Measurements from ENCODE around the gene ANXA1.
"Not testable (repeated sequence)": the region's sequence is repeated elsewhere in the genome, so short reads cannot be mapped to it uniquely, and the experiment has no call there.

The ANXA1 gene

DNA sequence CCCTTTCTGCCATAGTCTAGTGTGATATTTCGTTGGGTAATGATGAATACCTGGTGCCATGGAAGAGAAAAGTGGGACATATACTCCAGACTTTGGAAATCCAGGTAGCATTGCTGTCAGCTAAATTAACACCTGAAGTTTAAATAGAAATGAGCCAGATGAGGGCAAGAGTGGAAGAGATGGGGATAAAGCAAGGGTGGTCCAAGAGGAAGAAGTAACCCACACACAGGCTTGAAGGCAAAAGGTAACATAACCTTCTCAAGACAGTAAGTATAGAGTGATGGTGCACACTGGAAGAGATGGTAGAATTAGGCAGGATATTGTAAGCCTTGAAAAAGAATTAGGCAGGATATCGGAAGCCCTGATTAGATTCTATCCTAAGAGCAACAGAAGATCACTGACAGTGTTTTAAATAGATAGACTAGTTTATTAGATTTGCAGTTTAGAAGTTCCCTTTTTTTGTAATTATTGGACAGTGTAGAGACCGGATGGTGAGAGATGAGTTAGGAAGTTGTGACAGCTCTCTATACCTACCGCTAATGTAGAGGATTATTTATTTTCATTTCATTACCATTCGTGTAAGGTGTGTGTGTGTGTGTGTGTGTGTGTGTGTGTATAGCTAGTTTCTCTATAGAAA is 16.8 kb downstream of the ANXA1 start:
- DNase-seq (ENCODE audit: low spot score): no peak

GRCh38 chr9:73170185-73170957 is 18.7 kb downstream of the ANXA1 start:
- DNase-seq (ENCODE audit: low spot score): no peak

- no peak for DNase-seq (ENCODE audit: low spot score)
These were observed 21.2 kb downstream of the ANXA1 start for GRCh38 chr9:73172901-73173215.

GRCh38 chr9:73173557-73174329 is 22.1 kb downstream of the ANXA1 start:
- no peak for DNase-seq (ENCODE audit: low spot score)

- DNase-seq (ENCODE audit: low spot score): no peak
These were observed 22.8 kb downstream of the ANXA1 start for GRCh38 chr9:73174330-73174980.

GRCh38 chr9:73176450-73176875 is 24.8 kb downstream of the ANXA1 start:
- no peak for DNase-seq (ENCODE audit: low spot score)

- no peak for DNase-seq (ENCODE audit: low spot score)
These were observed 26.4 kb downstream of the ANXA1 start for GRCh38 chr9:73178044-73178443.

DNA sequence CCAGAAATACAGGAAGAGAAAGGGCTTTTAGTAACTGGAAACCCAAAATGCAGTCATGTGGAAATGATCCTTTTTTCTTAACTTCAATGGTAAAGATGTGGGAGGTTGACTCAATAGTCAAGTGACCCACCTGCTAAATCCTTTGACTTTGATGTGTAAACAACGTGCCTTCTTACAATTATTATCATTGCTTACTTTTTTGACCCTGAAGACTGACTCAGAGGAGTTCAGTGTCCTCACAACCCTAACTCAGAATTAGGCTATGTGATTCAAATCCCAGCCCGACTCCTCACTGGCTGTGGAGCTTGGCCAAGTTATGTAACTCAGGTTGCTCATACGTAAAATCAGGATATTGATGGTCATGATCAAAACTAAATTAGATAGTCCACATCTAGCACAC is 27.9 kb downstream of the ANXA1 start:
- no peak for DNase-seq (ENCODE audit: low spot score)

GRCh38 chr9:73180403-73180802 is 28.7 kb downstream of the ANXA1 start:
- DNase-seq (ENCODE audit: low spot score): no peak

- DNase-seq (ENCODE audit: low spot score): no peak
These were observed 31.3 kb downstream of the ANXA1 start for GRCh38 chr9:73182928-73183327.

- DNase-seq (ENCODE audit: low spot score): no peak
These were observed 31.8 kb downstream of the ANXA1 start for GRCh38 chr9:73183428-73183827.

- DNase-seq (ENCODE audit: low spot score): no peak
These were observed 32.5 kb downstream of the ANXA1 start for GRCh38 chr9:73183917-73184861.

GRCh38 chr9:73191109-73191508 is 39.4 kb downstream of the ANXA1 start:
- not testable (repeated sequence) for DNase-seq (ENCODE audit: low spot score)

DNA sequence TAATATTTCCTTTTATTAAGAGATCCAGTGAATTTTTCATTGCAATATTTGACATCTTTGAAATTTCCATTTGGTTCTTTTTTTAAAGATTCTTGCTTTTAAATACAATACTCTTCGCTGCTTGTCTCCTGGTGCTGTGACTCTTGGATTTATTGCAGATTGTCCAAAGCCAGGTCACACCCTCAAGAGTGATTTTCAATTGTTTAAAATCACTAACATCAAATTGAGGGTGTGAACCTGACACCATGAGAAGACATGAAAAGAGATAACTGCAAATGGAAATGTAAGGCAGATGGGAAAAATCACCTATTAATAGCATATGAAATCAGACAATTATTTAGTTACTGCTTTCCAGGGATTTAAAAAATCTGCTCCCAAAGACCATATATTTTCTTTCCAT is 42.6 kb downstream of the ANXA1 start:
- DNase-seq (ENCODE audit: low spot score): no peak

- no peak for DNase-seq (ENCODE audit: low spot score)
These were observed 47.8 kb downstream of the ANXA1 start for GRCh38 chr9:73199448-73199847.

DNA sequence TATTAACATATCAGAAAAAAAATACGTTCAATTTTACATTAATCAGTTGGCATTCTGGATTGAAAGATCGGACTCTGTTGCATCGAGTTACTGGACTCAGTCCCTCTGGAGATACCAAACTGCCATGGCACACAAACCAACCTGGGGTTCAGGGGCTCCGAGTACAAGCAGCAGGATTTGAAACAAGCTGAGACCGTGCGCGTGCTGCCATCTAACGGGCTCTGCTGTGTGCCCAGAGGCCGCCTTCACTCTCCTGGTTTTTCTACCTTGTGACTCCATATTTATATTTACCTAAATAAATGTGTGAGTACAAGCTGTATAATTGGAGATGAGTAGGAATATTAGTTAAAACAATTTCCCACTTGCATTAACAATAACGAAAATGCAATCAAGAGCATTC is 48.2 kb downstream of the ANXA1 start:
- no peak for DNase-seq (ENCODE audit: low spot score)

DNA sequence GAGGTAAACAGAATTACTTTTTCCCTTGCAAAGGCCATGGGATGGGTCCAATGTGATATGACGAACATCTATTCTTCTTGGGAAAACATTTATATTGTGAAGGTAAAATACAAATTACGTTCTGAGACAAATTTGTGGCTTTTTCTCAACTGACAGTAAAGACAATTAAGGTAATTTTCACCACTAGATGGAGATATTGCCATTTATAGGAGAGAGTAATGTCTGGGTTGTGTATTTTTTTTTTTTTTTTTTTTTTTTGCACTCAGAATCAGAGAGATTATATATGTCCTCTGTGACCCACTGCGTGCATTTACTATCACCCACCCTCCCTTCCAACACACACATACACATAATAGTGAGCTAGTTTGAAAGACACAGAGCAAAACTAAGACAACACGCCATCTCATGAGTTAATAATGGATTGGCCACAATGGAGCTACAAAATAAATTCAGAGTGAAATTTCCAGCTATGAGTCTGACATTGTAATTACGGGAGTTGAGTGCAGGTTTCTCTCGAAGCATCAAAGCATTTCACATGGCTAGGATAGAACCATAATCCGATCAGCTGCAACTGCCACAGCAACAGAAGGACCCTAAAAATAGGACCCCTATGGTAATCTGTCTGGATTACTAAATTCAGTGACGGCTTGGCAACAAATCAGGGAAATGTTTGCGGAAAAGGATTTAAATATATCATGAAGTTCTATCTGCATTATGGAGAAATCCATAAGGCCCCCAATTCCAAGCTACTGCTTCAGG is 49.2 kb downstream of the ANXA1 start:
- DNase-seq (ENCODE audit: low spot score): no peak

GRCh38 chr9:73202980-73203379 is 51.3 kb downstream of the ANXA1 start:
- no peak for DNase-seq (ENCODE audit: low spot score)

GRCh38 chr9:73204936-73205335 is 53.3 kb downstream of the ANXA1 start:
- no peak for DNase-seq (ENCODE audit: low spot score)

DNA sequence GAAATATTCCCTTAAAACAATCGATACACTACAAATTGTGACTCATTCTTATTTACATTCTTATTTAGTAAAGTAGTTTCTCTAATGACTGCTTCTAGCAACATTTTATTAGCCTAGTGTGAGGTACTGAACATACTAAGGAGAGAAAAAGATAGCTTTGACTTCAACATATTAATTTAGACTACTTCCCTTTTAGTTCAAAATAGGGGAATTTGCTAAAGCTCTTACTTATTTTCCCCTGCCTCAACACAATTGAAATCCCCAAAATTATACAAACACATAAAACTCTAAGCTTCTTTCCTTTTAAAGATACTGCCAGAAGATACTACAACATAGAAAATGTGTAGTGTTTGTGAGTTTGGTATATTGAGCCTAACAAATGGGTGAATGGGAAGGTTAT is 55.2 kb downstream of the ANXA1 start:
- DNase-seq (ENCODE audit: low spot score): no peak

Data from HuH-7.5 (cell line).